Measurements from ENCODE around the gene CTBP1. TPM values are rescaled to one million over a fixed set of nuclear protein-coding genes. Genes with fewer than 3 reads are reported as not detected.

Gene CTBP1
- total and polyA plus RNA-seq, 2 of the 8 experiments (the other 6 are each of a cell fraction or from before 2014, with no cell fraction given), result 128 to 185 TPM

GRCh38 chr4:1294891-1295290, 46.0 kb upstream of the CTBP1 start:
- H3K79me2 ChIP-seq (ENCODE audit: control insufficient read depth in 1 of 2, insufficient read depth in 2 of 2, low read length in 2 of 2), result peaks cover 41 to 96% of the 10 kb centered on the region in 2 experiments
- no peak overlapping the region for H3K23ac ChIP-seq (ENCODE audit: insufficient read length)
- H3K9ac ChIP-seq (replicated peaks in 1 of 4; ENCODE audit: extremely low read depth in 1 of 4, low read depth in 3 of 4, low read length in 3 of 4), result no peak overlapping the region
- no peak overlapping the region for H3K56ac ChIP-seq (replicated peaks; ENCODE audit: insufficient read length, low read depth, low read length)
- no peak overlapping the region for H2BK12ac ChIP-seq (ENCODE audit: low read depth, low read length)
- H3K27ac ChIP-seq (ENCODE audit: low read depth, low read length), result no peak overlapping the region
- CTCF ChIA-PET (ENCODE audit: partially characterized antibody), result interaction anchor here (0.5 to 1.0 kb wide), 3 partner anchors 56 to 695 kb away, joined by 3 read pairs; no protein-coding TSS in a partner anchor
- no peak overlapping the region for H4K91ac ChIP-seq (replicated peaks; ENCODE audit: insufficient read length, low read length)
- H3K4ac ChIP-seq (replicated peaks; ENCODE audit: insufficient read length, low read depth, low read length), result no peak overlapping the region
- peaks cover 6 to 30% (median 18%) of the 10 kb centered on the region in 4 experiments for H3K4me1 ChIP-seq (replicated peaks in 1 of 4; ENCODE audit: control insufficient read depth in 3 of 4, insufficient read depth in 4 of 4, low read length in 3 of 4)
- peaks cover 6% of the 10 kb centered on the region; the same call in 1 of the 2 replicates for H3K23me2 ChIP-seq (ENCODE audit: low read depth, low read length)
- H2AFZ ChIP-seq (ENCODE audit: low read length), result no peak overlapping the region
- no peaks in the 10 kb centered on the region for H3K9me3 ChIP-seq (ENCODE audit: insufficient read depth in 2 of 2, low read depth in 1 of 2, low read length in 1 of 2)
- WGBS, 2 experiments (ENCODE audit: extremely low coverage in 1 of 2, insufficient coverage in 1 of 2, insufficient read length in 1 of 2, insufficient replicate concordance in 2 of 2, low coverage in 1 of 2, low lambda C conversion rate in 2 of 2, missing lambda C conversion rate in 1 of 2), result 86% methylated on average over 9 of the region's 10 CpGs; no CpG with 5 or more reads in 1 of the 2 experiments
- 0 out of 4 replicates have a peak overlapping the region, but pooled peaks of 1 of the 2 experiments have one; percentile 20 for H3K4me2 ChIP-seq (ENCODE audit: insufficient read depth in 1 of 2, low read depth in 2 of 2, low read length in 2 of 2)
- peaks cover 0 to 19% (median 2%) of the 10 kb centered on the region in 4 experiments; a peak in 5 of 8 replicates for H3K36me3 ChIP-seq (ENCODE audit: control insufficient read depth in 2 of 4, insufficient read depth in 4 of 4, low read length in 3 of 4)
- H3K18ac ChIP-seq (ENCODE audit: extremely low read depth, low read length), result no peak overlapping the region
- H4K20me1 ChIP-seq (replicated peaks in 1 of 2; ENCODE audit: control insufficient read depth in 1 of 2, insufficient read depth in 2 of 2, low read length in 2 of 2), result peaks cover 40 to 44% of the 10 kb centered on the region in 2 experiments
- POLR2A ChIA-PET (ENCODE audit: partially characterized antibody), result interaction anchor here (1.4 to 1.6 kb wide), 3 partner anchors 9 to 51 kb away, joined by 4 to 5 read pairs (median 4); partner anchors contain the start of gene UVSSA
- H4K5ac ChIP-seq (ENCODE audit: insufficient read length, low read depth, low read length), result no peak overlapping the region
- H3K79me1 ChIP-seq (ENCODE audit: low read depth, low read length), result peaks cover 32% of the 10 kb centered on the region
- H2AK5ac ChIP-seq (ENCODE audit: low read depth, low read length), result no peak overlapping the region
- H2BK15ac ChIP-seq (ENCODE audit: low read length), result no peak overlapping the region
- H3K4me3 ChIP-seq (ENCODE audit: extremely low read depth in 1 of 4, insufficient read depth in 2 of 4, low read depth in 3 of 4, low read length in 4 of 4), result no peak overlapping the region
- TF ChIP-seq POLR2AphosphoS5 (IDR thresholded peaks at IDR 0.05; ENCODE audit: low read depth, low read length), result 0 out of 2 replicates have a peak, but pooled peaks have one; percentile 24
- TF ChIP-seq, protein P1, sequence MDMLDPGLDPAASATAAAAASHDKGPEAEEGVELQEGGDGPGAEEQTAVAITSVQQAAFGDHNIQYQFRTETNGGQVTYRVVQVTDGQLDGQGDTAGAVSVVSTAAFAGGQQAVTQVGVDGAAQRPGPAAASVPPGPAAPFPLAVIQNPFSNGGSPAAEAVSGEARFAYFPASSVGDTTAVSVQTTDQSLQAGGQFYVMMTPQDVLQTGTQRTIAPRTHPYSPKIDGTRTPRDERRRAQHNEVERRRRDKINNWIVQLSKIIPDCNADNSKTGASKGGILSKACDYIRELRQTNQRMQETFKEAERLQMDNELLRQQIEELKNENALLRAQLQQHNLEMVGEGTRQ (IDR thresholded peaks at IDR 0.05; ENCODE audit: low read length), result no peak
- H2BK20ac ChIP-seq (ENCODE audit: low read length), result no peak overlapping the region
- no peak for DNase-seq (ENCODE audit: low read depth in 1 of 2, low spot score in 2 of 2)
- no peak overlapping the region for H2BK120ac ChIP-seq (replicated peaks; ENCODE audit: low read depth, low read length)
- no peak overlapping the region for H4K8ac ChIP-seq (ENCODE audit: extremely low read depth, insufficient read depth, low read length)
- no peak overlapping the region for H3K14ac ChIP-seq (ENCODE audit: insufficient read length)
- peak overlapping the region; percentile 48; the same call in 1 of the 2 replicates for H2BK5ac ChIP-seq (ENCODE audit: low read depth, low read length)
- FAIRE-seq, result no peak
- no peaks in the 10 kb centered on the region for H3K27me3 ChIP-seq (replicated peaks in 1 of 4; ENCODE audit: control insufficient read depth in 3 of 4, extremely low read depth in 1 of 4, insufficient read depth in 3 of 4, low read length in 3 of 4)
